WTC11 (cell line): ENCODE results near the gene ERC1.

Experiments used
- ATF2 ChIP-seq: sonication (generic); formaldehyde crosslinking; IDR thresholded peaks from 2 replicates; pipeline ENCODE4 v1.8.1; 2022; ENCODE audit warnings: low read depth, missing genetic modification reagents, borderline replicate concordance
- ATF3 ChIP-seq: sonication (generic); formaldehyde crosslinking; conservative IDR thresholded peaks from 2 replicates; pipeline ENCODE4 v1.8.1; 2022; ENCODE audit warnings: mild to moderate bottlenecking, missing genetic modification reagents
- CTCF ChIP-seq: fragments of 200-600 bp; IDR thresholded peaks from 2 replicates; pipeline ENCODE4 v1.8.0; 2022; ENCODE audit warnings: antibody characterized with exemption
- ETV6 ChIP-seq: sonication (generic); formaldehyde crosslinking; IDR thresholded peaks from 2 replicates; pipeline ENCODE4 v1.8.1; 2022; ENCODE audit warnings: mild to moderate bottlenecking, missing genetic modification reagents
- KAT7 ChIP-seq: sonication (generic); formaldehyde crosslinking; IDR thresholded peaks from 2 replicates; pipeline ENCODE4 v1.8.1; 2023; ENCODE audit warnings: missing genetic modification reagents, mild to moderate bottlenecking, borderline replicate concordance
- NFE2L1 ChIP-seq: sonication (generic); formaldehyde crosslinking; IDR thresholded peaks from 2 replicates; pipeline ENCODE4 v1.8.1; 2023; ENCODE audit warnings: missing genetic modification reagents
- SMAD3 ChIP-seq: sonication (generic); formaldehyde crosslinking; IDR thresholded peaks from 2 replicates; pipeline ENCODE4 v1.8.0; 2022; ENCODE audit warnings: missing genetic modification reagents, mild to moderate bottlenecking, borderline replicate concordance
- ZNF263 ChIP-seq: sonication (generic); formaldehyde crosslinking; IDR thresholded peaks from 2 replicates; pipeline ENCODE4 v1.8.1; 2022; ENCODE audit warnings: low read depth, mild to moderate bottlenecking, moderate library complexity, missing genetic modification reagents

GRCh38 chr12:1020389-1020788 is 29.4 kb downstream of the ERC1 start:
- TF ChIP-seq ATF3 (CRISPR knock-in tag) (no peak), CTCF (no peak), SMAD3 (CRISPR knock-in tag) (no peak), ATF2 (CRISPR knock-in tag) (no peak), KAT7 (CRISPR knock-in tag) (no peak), ZNF263 (CRISPR knock-in tag) (no peak), ETV6 (CRISPR knock-in tag) (no peak), NFE2L1 (no peak)
